Kidney (tissue), 14 donors: ENCODE measurements around the gene CCND1. TPM values are rescaled to one million over a fixed set of nuclear protein-coding genes. Genes with fewer than 3 reads are reported as not detected.
A peak's percentile ranks its signal among the peaks of the same experiment; 100 is the strongest.

ENCODE experiments used
- DNase-seq, 5 donors: peaks; one replicate each; pipeline ENCODE4 v3.0.0-alpha.2; 2013 to 2020
- FAIRE-seq: peaks from 2 replicates; lab custom pipeline; 2012; peaks lifted over from hg19 to GRCh38; lab: Jason Lieb, UNC
- H3K27ac ChIP-seq, 2 donors: one replicate each; pipeline ENCODE4 v1.7.0; 2013; ENCODE audit warnings: low read depth in 2 of 2, low read length in 2 of 2, inconsistent platforms in 1 of 2
- H3K27me3 ChIP-seq: one replicate; pipeline ENCODE4 v1.7.1; 2013; ENCODE audit warnings: low read length, inconsistent platforms; ENCODE audit not compliant: control insufficient read depth, insufficient read depth
- H3K36me3 ChIP-seq, 3 donors: one replicate each; pipeline versions ENCODE4 v1.7.0 to v1.7.1; 2013; ENCODE audit warnings: low read length in 3 of 3, control low read depth in 1 of 3, inconsistent platforms in 1 of 3; ENCODE audit not compliant: insufficient read depth in 3 of 3, control insufficient read depth in 2 of 3
- H3K4me1 ChIP-seq, 3 donors: one replicate each; pipeline versions ENCODE4 v1.7.0 to v1.7.1; 2013; ENCODE audit warnings: low read length in 3 of 3, inconsistent platforms in 1 of 3, low read depth in 1 of 3; ENCODE audit not compliant: control insufficient read depth in 2 of 3, insufficient read depth in 2 of 3
- H3K4me3 ChIP-seq, 3 donors: one replicate each; pipeline versions ENCODE4 v1.7.0 to v1.8.1; 2013; ENCODE audit warnings: low read length in 3 of 3, control low read depth in 1 of 3, inconsistent platforms in 1 of 3
- H3K9ac ChIP-seq, 3 donors: one replicate each; pipeline versions ENCODE4 v1.7.0 to v1.7.1; 2013; ENCODE audit warnings: low read length in 3 of 3, control low read depth in 1 of 3, inconsistent platforms in 1 of 3
- H3K9me3 ChIP-seq, 3 donors: one replicate each; pipeline versions ENCODE4 v1.7.0 to v1.7.1; 2013; ENCODE audit warnings: low read length in 3 of 3, control low read depth in 1 of 3, inconsistent platforms in 1 of 3; ENCODE audit not compliant: control insufficient read depth in 2 of 3, insufficient read depth in 1 of 3
- intact Hi-C: fragments of 100-400 bp; cut with DNase I; formaldehyde crosslinking; loops from one replicate; pipeline ENCODE4 v1.11.1; 2022
- polyA plus RNA-seq: library from polyadenylated mRNA; stranded (reverse); fragments of 350-450 nt; fragmentation: Illumina TruSeq; extraction: RNeasy Lipid Tissue Mini Kit (QIAGEN cat#74804); gene quantifications from one replicate; pipeline ENCODE4 v1.2.3, GENCODE V29; 2014; ENCODE audit warnings: low read depth, low replicate concordance; ENCODE audit not compliant: insufficient read depth
- total RNA-seq: library from RNA; stranded (reverse); fragmentation: NEBNext Ultra II Directional; extraction: Animal tissue kit (Norgen Biotek cat#: 25700); gene quantifications from one replicate; pipeline ENCODE4 v1.2.1, GENCODE V29; 2021
- TF ChIP-seq, protein P1 (sequence below): IDR thresholded peaks from 3 replicates; pipeline ENCODE4 v1.5.1; 2012; ENCODE audit warnings: mild to moderate bottlenecking, moderate library complexity, borderline replicate concordance; ENCODE audit not compliant: insufficient read depth; ENCODE audit errors: extremely low read depth
- donor health status: control.
- donor health status: control.
- donor health status: control.
- donor health status: control.
- donor health status: control.
- donor health status: DM: yes; HTN: yes; CAD: no.
- donor health status: Normal renal cell carcinoma (clear cell type).

CCND1 gene
- total and polyA plus RNA-seq, 2 donors from 2014 or later: 37.6 to 142 TPM

DNA sequence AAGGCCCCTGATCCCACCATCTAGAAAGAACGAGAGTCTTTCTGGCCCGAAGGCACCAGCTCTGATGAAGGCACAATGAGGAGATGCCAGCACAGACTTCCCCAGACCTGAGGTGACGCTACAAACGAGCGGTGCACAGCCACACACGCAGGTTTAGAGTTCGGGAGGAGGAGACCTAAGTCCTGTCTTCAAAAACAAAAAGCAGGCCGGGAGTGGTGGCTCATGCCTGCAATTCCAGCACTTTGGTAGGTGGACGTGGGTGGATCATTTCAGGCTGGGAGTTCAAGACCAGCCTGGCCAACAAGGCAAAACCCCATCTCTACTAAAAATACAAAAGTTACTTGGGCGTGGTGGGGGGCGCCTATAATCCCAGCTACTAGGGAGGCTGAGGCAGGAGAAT is 24.7 kb downstream of the CCND1 start:
- Histone ChIP-seq H3K9ac (no peak overlapping the region), H3K4me1 (peaks cover 0 to 3% (median 0%) of the 10 kb centered on the region in 3 donors), H3K36me3 (peaks cover 0 to 11% (median 2%) of the 10 kb centered on the region in 3 donors), H3K27ac (no peak overlapping the region), H3K9me3 (no peaks in the 10 kb centered on the region), H3K27me3 (no peaks in the 10 kb centered on the region), H3K4me3 (no peak overlapping the region)
- DNase-seq (peak in 1 of 5 donors; percentile 26), FAIRE-seq (no peak)
- intact Hi-C loops: no loop called here
- TF ChIP-seq, protein P1, sequence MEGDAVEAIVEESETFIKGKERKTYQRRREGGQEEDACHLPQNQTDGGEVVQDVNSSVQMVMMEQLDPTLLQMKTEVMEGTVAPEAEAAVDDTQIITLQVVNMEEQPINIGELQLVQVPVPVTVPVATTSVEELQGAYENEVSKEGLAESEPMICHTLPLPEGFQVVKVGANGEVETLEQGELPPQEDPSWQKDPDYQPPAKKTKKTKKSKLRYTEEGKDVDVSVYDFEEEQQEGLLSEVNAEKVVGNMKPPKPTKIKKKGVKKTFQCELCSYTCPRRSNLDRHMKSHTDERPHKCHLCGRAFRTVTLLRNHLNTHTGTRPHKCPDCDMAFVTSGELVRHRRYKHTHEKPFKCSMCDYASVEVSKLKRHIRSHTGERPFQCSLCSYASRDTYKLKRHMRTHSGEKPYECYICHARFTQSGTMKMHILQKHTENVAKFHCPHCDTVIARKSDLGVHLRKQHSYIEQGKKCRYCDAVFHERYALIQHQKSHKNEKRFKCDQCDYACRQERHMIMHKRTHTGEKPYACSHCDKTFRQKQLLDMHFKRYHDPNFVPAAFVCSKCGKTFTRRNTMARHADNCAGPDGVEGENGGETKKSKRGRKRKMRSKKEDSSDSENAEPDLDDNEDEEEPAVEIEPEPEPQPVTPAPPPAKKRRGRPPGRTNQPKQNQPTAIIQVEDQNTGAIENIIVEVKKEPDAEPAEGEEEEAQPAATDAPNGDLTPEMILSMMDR: no peak

DNA sequence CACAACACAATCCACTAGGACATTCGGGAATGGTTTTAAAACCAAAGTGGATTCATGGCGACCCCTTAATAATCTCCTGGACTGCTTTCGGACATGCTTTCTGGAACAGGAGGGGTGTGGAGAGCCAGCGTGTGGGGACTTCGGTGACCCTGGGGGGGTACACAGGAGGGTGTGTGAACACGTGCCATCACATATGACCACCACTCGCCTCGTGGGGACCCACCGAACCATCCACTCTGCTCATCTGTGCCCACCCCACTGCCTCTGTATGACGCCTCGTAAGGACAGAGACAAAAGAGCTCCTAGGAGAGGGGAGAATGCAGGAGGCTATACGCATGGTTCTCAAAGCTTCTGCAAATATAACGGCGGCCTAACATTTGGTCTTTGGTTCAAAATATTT is 25.3 kb downstream of the CCND1 start:
- intact Hi-C loops: no loop called here
- H3K9me3 ChIP-seq: no peaks in the 10 kb centered on the region
- peaks cover 0 to 3% (median 0%) of the 10 kb centered on the region in 3 donors for H3K4me1 ChIP-seq
- H3K36me3 ChIP-seq: peaks cover 0 to 11% (median 2%) of the 10 kb centered on the region in 3 donors
- H3K4me3 ChIP-seq: no peak overlapping the region
- H3K27ac ChIP-seq: no peak overlapping the region
- FAIRE-seq (no peak), DNase-seq (peak in 1 of 5 donors; percentile 59)
- TF ChIP-seq, protein P1: no peak
- H3K9ac ChIP-seq: no peak overlapping the region
- no peaks in the 10 kb centered on the region for H3K27me3 ChIP-seq

DNA sequence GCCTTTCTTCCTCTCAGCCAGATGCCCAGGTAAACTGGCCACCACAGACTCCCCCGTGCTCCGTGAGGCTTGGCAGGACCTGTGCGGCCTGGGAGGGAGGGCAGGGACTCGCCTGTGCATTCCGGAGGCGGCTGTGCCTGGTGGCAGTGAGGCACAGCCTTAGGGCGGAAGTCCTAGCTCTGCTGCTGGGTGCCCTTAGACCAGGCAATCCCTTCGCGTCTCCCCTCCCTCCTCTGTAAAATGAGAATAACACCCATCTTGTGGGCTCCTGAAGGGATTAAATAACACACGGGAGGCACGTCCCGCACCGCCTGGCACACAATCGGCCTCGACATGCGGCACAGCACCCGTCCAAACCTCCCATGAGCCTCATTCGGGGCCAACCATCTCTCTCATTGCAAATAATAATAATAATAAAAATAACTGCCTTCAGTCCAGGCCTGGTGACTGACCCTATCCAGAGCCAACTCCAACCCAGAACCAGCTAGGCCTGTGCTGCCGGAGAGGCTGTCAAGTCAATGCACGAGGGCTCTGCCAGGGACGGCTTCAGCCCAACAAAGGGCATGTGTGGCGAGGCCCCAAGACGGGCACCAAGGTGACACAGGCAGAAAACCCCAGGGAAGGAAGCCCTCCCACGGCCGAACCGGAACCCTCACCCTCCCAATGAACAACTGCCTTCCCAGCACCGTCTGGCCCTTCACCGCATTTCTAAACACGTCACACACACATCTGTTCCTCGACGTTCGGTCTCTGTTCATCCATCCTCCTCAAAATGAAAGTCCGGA is 26.0 kb downstream of the CCND1 start:
- intact Hi-C loops: no loop called here
- H3K4me1 ChIP-seq: peaks cover 0 to 3% (median 0%) of the 10 kb centered on the region in 3 donors
- H3K27ac ChIP-seq: no peak overlapping the region
- peaks cover 0 to 11% (median 7%) of the 10 kb centered on the region in 3 donors for H3K36me3 ChIP-seq
- no peaks in the 10 kb centered on the region for H3K27me3 ChIP-seq
- H3K4me3 ChIP-seq: no peak overlapping the region
- FAIRE-seq (no peak), DNase-seq (peak in 2 of 5 donors; percentile 38 to 68)
- TF ChIP-seq, protein P1: no peak
- H3K9me3 ChIP-seq: no peaks in the 10 kb centered on the region
- no peak overlapping the region for H3K9ac ChIP-seq
